A673 (cell line): Measurements from ENCODE around the gene CSTF1. TPM values are rescaled to one million over a fixed set of nuclear protein-coding genes. Genes with fewer than 3 reads are reported as not detected.

Source experiments
- BruUV-seq: library from RNA; stranded (reverse); fragments of 400-500 nt; replicated peaks from 2 replicates; lab custom pipeline; 2021; lab: Mats Ljungman, UMichigan
- CTCF ChIA-PET: fragments of 300-600 bp; sonication (Branson Sonifier 250); formaldehyde crosslinking; loops from one replicate; lab custom pipeline; 2022; ENCODE audit warnings: antibody characterized with exemption; lab: Charles Lee
- POLR2A ChIA-PET: fragments of 300-600 bp; sonication (Branson Sonifier 250); formaldehyde crosslinking; loops from one replicate; lab custom pipeline; 2022; ENCODE audit warnings: antibody characterized with exemption; ENCODE audit not compliant: low non-redundant PET; lab: Charles Lee
- DNase-seq: peaks from one replicate; pipeline ENCODE4 v3.0.0-alpha.2; 2015; ENCODE audit warnings: low spot score
- H3K27ac ChIP-seq: fragments of 200-600 bp; sonication (generic); 2 replicates; pipeline ENCODE4 v1.5.1; 2016; ENCODE audit warnings: mixed run types, low read depth, mild to moderate bottlenecking, mixed read lengths, antibody characterized with exemption, low read length; ENCODE audit not compliant: poor library complexity, severe bottlenecking
- H3K27me3 ChIP-seq: fragments of 200-600 bp; sonication (generic); replicated peaks from 2 replicates; pipeline ENCODE4 v1.6.1; 2017; ENCODE audit warnings: mixed run types, low read depth, mild to moderate bottlenecking, mixed read lengths, antibody characterized with exemption, low read length; ENCODE audit not compliant: insufficient read depth, poor library complexity
- H3K36me3 ChIP-seq: fragments of 200-600 bp; sonication (generic); 2 replicates; pipeline ENCODE4 v1.6.1; 2016; ENCODE audit warnings: mixed run types, mild to moderate bottlenecking, mixed read lengths, antibody characterized with exemption, low read length; ENCODE audit not compliant: insufficient read depth, poor library complexity, severe bottlenecking
- H3K4me1 ChIP-seq: fragments of 200-600 bp; sonication (generic); 2 replicates; pipeline ENCODE4 v1.6.1; 2017; ENCODE audit warnings: mixed run types, mild to moderate bottlenecking, mixed read lengths, antibody characterized with exemption, low read length; ENCODE audit not compliant: insufficient read depth, poor library complexity, severe bottlenecking
- H3K4me3 ChIP-seq: fragments of 200-600 bp; sonication (generic); 2 replicates; pipeline ENCODE4 v1.5.1; 2016; ENCODE audit warnings: low read depth, mixed run types, mild to moderate bottlenecking, mixed read lengths, low read length; ENCODE audit not compliant: poor library complexity, severe bottlenecking
- H3K9me3 ChIP-seq: fragments of 200-600 bp; sonication (generic); 2 replicates; pipeline ENCODE4 v1.6.1; 2016; ENCODE audit warnings: mixed run types, low read depth, mild to moderate bottlenecking, mixed read lengths, antibody characterized with exemption, low read length; ENCODE audit not compliant: poor library complexity, severe bottlenecking
- CTCF ChIP-seq: fragments of 300-800, 200-600 bp; sonication (generic); conservative IDR thresholded peaks from 2 replicates; pipeline ENCODE4 v1.5.1; 2017; ENCODE audit warnings: low read depth, mild to moderate bottlenecking, antibody characterized with exemption, low read length, moderate library complexity, mixed read lengths
- EZH2 ChIP-seq: fragments of 200-600 bp; sonication (generic); IDR thresholded peaks from 2 replicates; pipeline ENCODE4 v1.6.1; 2017; ENCODE audit warnings: borderline replicate concordance, low read depth, mild to moderate bottlenecking, mixed read lengths, antibody characterized with exemption, low read length; ENCODE audit not compliant: poor library complexity, severe bottlenecking
- intact Hi-C: fragments of 100-400 bp; cut with micrococcal nuclease; formaldehyde crosslinking; loops from one replicate; pipeline ENCODE4 v1.10.0; 2022; ENCODE audit not compliant: unreplicated experiment
- total RNA-seq: library from RNA; stranded (reverse); gene quantifications from 2 replicates; pipeline ENCODE4 v1.2.3, GENCODE V29; 2021

CSTF1 gene
- total RNA-seq, 1 experiment from 2014 or later, result 58.2 TPM

- Histone ChIP-seq H3K36me3 (peaks cover 48% of the 10 kb centered on the region), H3K4me1 (no peaks in the 10 kb centered on the region), H3K27me3 (no peaks in the 10 kb centered on the region), H3K4me3 (no peak overlapping the region), H3K27ac (no peak overlapping the region), H3K9me3 (no peaks in the 10 kb centered on the region)
- no peak for DNase-seq
- no TSS peak for BruUV-seq
- ChIA-PET POLR2A (no interaction called here), CTCF (no interaction called here)
- TF ChIP-seq EZH2 (no peak), CTCF (no peak)
- intact Hi-C loops, result no loop called here
Measured at GRCh38 chr20:56368351-56369134, 23.9 kb upstream of the CSTF1 start.

GRCh38 chr20:56369179-56369578 lies 23.3 kb upstream of the CSTF1 start:
- Histone ChIP-seq H3K27me3 (no peaks in the 10 kb centered on the region), H3K36me3 (peaks cover 54% of the 10 kb centered on the region), H3K9me3 (no peaks in the 10 kb centered on the region), H3K27ac (no peak overlapping the region), H3K4me3 (no peak overlapping the region), H3K4me1 (no peaks in the 10 kb centered on the region)
- ChIA-PET POLR2A (no interaction called here), CTCF (no interaction called here)
- TF ChIP-seq EZH2, result no peak
- no peak for TF ChIP-seq CTCF
- BruUV-seq, result no TSS peak
- intact Hi-C loops, result no loop called here
- DNase-seq, result no peak

GRCh38 chr20:56371977-56372376 lies 20.5 kb upstream of the CSTF1 start:
- Histone ChIP-seq H3K4me3 (no peak overlapping the region), H3K27ac (no peak overlapping the region), H3K9me3 (no peaks in the 10 kb centered on the region), H3K36me3 (peaks cover 77% of the 10 kb centered on the region), H3K4me1 (no peaks in the 10 kb centered on the region), H3K27me3 (no peaks in the 10 kb centered on the region)
- DNase-seq, result no peak
- BruUV-seq, result no TSS peak
- TF ChIP-seq EZH2, result no peak
- no peak for TF ChIP-seq CTCF
- intact Hi-C loops, result no loop called here
- ChIA-PET POLR2A (no interaction called here), CTCF (no interaction called here)
